Measurements from ENCODE around the gene MYO1E. TPM values are rescaled to one million over a fixed set of nuclear protein-coding genes. Genes with fewer than 3 reads are reported as not detected.
"Not testable (repeated sequence)": the region's sequence is repeated elsewhere in the genome, so short reads cannot be mapped to it uniquely, and the experiment has no call there.

Gene MYO1E
- total RNA-seq, 2 experiments from 2014 or later: 51.0 to 61.0 TPM

DNA sequence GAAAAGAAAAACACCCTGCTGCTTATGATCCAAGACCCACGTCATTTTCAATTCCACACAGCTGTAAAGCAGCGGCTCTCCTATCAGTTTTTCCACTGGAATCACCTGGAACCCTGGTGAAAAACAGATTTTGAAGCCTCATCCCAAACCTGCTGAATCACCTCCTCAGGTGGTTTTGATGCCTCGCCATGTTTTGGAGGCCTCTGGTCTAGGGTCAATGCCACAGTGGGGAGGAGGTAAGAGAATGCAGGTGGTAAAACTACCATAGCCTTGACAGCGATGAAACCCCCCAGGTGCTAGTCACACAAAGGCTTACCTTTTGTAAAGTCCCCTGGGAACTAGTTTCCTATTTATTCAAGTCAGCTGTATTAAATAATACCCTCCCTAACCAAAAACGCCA is 24.8 kb downstream of the MYO1E start:
- Mint-ChIP-seq H3K36me3 (no peaks in the 10 kb centered on the region), H3K27me3 (peaks cover 4% of the 10 kb centered on the region), H3K9me3 (peaks cover 3% of the 10 kb centered on the region), H3K27ac (no peak overlapping the region), H3K4me1 (peaks cover 29% of the 10 kb centered on the region), H3K4me3 (no peak overlapping the region)
- no peak for DNase-seq

DNA sequence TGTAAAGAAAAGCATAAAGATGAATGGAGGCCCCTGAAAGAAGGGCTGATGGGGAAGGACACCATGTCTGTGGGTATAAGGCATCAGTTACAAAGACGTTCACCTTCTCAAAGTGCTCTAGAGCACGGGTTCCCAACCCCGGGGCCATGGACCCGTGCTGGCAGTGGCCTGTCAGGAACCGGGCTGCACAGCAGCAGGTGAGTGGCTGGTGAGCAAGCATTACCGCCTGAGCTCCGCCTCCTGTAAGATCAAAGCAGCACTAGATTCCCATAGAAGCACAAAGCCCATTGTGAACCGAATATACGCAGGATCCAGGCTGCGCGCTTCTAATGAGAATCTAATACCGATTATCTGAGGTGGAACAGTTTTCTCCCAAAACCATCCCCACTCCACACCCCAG is 25.7 kb downstream of the MYO1E start:
- Mint-ChIP-seq H3K27ac (no peak overlapping the region), H3K4me1 (peaks cover 25% of the 10 kb centered on the region), H3K9me3 (peaks cover 5% of the 10 kb centered on the region), H3K27me3 (peaks cover 6% of the 10 kb centered on the region), H3K36me3 (peaks cover 1% of the 10 kb centered on the region), H3K4me3 (no peak overlapping the region)
- no peak for DNase-seq

DNA sequence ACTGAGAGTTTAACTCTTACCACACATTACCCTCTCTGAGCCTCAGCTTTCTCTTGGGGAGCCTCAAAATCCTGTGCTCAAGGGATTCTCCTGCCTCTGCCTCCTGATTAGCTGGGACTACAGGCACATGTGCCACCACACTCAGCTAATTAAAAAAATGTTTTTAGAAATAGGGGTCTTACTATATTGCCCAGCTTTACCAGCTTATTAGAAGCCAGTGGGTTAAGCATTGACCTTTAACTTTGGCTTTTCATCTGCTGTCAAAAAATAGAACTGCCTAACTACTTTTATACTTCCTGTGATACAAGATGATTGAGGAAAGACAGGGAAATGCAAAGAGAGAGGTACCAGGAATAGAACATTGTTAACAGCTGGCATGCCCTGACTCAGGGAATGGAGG is 27.3 kb downstream of the MYO1E start:
- Mint-ChIP-seq H3K4me3 (no peak overlapping the region), H3K27ac (no peak overlapping the region), H3K4me1 (peaks cover 11% of the 10 kb centered on the region), H3K27me3 (peaks cover 4% of the 10 kb centered on the region), H3K36me3 (peaks cover 1% of the 10 kb centered on the region), H3K9me3 (peaks cover 4% of the 10 kb centered on the region)
- DNase-seq: no peak

DNA sequence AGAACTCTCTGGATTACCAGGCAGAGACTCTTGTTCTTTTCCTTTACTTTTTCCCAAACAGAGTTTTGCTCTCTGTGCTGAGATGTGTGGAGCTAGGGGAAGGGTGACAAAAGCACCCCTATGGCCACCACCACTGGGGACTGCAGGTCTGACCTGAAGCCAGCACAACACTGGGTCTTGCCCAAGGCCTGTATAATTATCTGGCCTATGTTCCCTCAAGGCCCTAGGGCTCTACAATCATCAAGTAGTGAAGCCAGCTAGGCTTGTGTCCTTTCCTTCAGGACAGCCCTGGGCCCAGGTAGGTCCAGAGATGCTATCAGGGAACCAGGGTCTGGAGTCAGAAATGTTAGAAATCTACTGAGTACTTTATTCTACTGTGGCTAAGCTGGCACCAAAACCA is 28.4 kb downstream of the MYO1E start:
- H3K4me3 Mint-ChIP-seq: no peak overlapping the region
- DNase-seq: no peak
- peaks cover 2% of the 10 kb centered on the region for H3K4me1 Mint-ChIP-seq
- no peak overlapping the region for H3K27ac Mint-ChIP-seq
- peaks cover 1% of the 10 kb centered on the region for H3K36me3 Mint-ChIP-seq
- peaks cover 4% of the 10 kb centered on the region for H3K27me3 Mint-ChIP-seq
- peaks cover 3% of the 10 kb centered on the region for H3K9me3 Mint-ChIP-seq

DNA sequence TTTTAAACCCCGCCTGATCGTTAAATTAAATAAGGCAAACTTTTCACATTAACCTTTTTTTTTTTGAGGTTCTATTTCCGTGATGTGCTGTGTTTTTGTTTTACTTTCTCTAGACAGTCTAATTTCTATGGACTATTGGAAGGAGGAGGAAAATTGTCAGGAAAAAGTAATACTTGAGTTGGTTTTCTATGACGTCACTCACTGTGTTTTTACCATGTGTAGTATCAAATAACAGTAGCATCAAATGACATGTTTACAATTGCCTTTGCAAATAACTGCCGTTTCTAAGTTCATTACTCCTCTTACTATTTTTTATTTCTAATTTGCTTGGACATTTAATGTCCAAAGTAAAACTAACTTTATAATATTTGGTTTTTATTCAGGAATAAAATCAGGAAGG is 32.3 kb downstream of the MYO1E start:
- H3K4me3 Mint-ChIP-seq: no peak overlapping the region
- DNase-seq: no peak
- H3K9me3 Mint-ChIP-seq: peaks cover 3% of the 10 kb centered on the region
- H3K36me3 Mint-ChIP-seq: peaks cover 1% of the 10 kb centered on the region
- H3K4me1 Mint-ChIP-seq: no peaks in the 10 kb centered on the region
- H3K27ac Mint-ChIP-seq: no peak overlapping the region
- H3K27me3 Mint-ChIP-seq: peaks cover 4% of the 10 kb centered on the region

DNA sequence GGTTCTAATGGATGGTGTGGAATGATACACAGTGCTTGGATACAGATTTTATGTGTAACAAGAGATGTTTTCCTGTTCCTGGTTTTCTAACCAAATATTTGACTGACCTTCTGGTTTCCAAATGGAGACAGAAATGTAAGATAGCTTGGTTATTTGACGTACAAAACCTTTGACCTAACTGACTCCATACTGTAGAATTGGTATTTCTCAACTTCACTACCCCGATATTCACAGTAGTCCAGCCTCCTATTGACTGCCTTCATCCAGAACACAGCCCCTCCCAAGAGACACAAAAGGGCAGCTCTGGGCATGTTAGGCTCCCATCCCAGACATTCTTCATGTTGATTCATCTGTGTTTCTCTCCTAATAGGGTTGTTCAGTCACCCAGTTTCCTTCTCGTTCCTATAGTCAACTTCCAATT is 33.4 kb downstream of the MYO1E start:
- H3K9me3 Mint-ChIP-seq: peaks cover 3% of the 10 kb centered on the region
- peaks cover 4% of the 10 kb centered on the region for H3K27me3 Mint-ChIP-seq
- no peak overlapping the region for H3K4me3 Mint-ChIP-seq
- H3K27ac Mint-ChIP-seq: no peak overlapping the region
- H3K4me1 Mint-ChIP-seq: no peaks in the 10 kb centered on the region
- DNase-seq: no peak
- H3K36me3 Mint-ChIP-seq: peaks cover 1% of the 10 kb centered on the region

DNA sequence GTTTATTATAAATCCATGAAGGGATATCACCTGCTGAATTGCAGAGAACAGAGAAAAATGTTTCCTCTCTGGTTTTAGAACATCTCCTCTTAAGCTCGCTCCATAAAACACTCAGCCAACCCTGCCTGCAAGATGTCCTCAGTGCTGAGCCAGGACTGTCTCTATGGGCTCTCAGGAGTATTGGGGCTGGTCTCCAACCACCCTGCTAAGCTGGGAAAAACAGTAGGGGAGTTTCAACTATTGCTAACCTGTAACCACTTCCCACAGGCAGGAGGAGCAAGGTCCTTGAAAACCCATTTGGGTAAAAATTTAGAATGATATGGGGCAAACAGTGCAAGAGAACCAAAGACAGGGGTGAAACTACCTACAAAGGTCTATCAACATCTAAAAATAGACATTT is 34.3 kb downstream of the MYO1E start:
- no peak overlapping the region for H3K27ac Mint-ChIP-seq
- peaks cover 4% of the 10 kb centered on the region for H3K27me3 Mint-ChIP-seq
- H3K36me3 Mint-ChIP-seq: peaks cover 1% of the 10 kb centered on the region
- H3K4me1 Mint-ChIP-seq: no peaks in the 10 kb centered on the region
- DNase-seq: no peak
- peaks cover 3% of the 10 kb centered on the region for H3K9me3 Mint-ChIP-seq
- H3K4me3 Mint-ChIP-seq: no peak overlapping the region

DNA sequence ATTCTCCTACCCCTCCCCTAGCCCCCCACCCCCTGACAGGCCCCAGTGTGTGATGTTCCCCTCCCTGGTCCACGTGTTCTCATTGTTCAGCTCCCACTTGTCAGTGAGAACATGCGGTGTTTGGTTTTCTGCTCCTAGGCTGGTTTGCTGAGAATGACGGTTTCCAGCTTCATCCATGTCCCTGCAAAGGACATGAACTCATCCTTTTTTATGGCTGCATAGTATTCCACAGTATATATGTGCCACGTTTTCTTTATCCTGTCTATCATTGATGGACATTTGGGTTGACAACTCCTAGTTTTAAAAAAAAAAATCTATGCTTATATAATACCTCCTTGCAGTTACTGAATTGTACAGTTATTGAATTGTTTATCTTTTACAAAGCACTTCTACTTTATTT is 35.9 kb downstream of the MYO1E start:
- DNase-seq, H3K36me3 Mint-ChIP-seq, H3K4me1 Mint-ChIP-seq, H3K27me3 Mint-ChIP-seq, H3K9me3 Mint-ChIP-seq, H3K4me3 Mint-ChIP-seq, H3K27ac Mint-ChIP-seq: not testable (repeated sequence)

DNA sequence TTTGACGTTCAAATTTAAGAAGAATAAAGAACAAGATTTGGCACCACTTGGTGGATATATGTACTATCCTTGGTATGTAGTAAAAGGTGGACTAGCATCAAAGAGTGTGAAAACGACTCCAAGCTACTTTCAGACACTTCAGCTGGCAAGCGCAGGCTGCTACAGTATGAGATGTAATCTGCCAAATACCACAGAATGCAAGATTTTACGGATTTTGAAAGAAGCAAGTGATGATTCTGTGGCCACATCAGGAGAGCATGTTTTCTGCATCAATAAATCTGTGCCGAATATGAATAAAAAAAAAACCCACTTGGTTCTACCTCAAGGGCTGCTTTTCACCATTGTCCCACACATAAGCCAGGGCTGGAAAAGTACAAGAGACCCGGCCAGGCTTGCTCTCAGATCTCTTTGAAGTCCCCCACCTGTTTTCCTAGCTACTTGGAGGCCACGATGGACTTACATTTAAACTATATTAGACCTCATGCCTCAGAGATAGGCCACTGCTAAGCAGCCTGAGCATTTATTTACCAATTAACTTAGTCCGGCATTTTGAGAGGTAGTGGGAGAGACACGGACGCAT is 37.4 kb downstream of the MYO1E start:
- H3K36me3 Mint-ChIP-seq: no peaks in the 10 kb centered on the region
- H3K27me3 Mint-ChIP-seq: no peaks in the 10 kb centered on the region
- no peak overlapping the region for H3K4me3 Mint-ChIP-seq
- no peaks in the 10 kb centered on the region for H3K9me3 Mint-ChIP-seq
- no peak for DNase-seq
- H3K27ac Mint-ChIP-seq: no peak overlapping the region
- H3K4me1 Mint-ChIP-seq: no peaks in the 10 kb centered on the region

DNA sequence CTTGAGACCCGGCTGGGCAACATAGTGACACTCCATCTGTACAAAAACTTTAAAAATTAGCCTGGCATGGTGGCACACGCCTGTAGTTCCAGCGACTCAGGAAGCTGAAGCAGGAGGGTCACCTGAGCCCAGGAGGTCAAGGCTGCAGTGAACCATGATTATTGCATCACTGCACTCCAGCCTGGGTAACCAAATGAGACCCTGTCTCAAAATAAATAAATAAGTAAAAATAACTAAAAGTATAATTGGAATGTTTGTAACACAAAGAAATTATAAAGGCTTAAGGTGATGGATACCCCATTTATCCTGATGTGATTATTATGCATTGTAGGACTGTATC is 38.6 kb downstream of the MYO1E start:
- H3K9me3 Mint-ChIP-seq: no peaks in the 10 kb centered on the region
- no peaks in the 10 kb centered on the region for H3K4me1 Mint-ChIP-seq
- H3K4me3 Mint-ChIP-seq: no peak overlapping the region
- H3K36me3 Mint-ChIP-seq: no peaks in the 10 kb centered on the region
- no peaks in the 10 kb centered on the region for H3K27me3 Mint-ChIP-seq
- no peak for DNase-seq
- H3K27ac Mint-ChIP-seq: no peak overlapping the region

DNA sequence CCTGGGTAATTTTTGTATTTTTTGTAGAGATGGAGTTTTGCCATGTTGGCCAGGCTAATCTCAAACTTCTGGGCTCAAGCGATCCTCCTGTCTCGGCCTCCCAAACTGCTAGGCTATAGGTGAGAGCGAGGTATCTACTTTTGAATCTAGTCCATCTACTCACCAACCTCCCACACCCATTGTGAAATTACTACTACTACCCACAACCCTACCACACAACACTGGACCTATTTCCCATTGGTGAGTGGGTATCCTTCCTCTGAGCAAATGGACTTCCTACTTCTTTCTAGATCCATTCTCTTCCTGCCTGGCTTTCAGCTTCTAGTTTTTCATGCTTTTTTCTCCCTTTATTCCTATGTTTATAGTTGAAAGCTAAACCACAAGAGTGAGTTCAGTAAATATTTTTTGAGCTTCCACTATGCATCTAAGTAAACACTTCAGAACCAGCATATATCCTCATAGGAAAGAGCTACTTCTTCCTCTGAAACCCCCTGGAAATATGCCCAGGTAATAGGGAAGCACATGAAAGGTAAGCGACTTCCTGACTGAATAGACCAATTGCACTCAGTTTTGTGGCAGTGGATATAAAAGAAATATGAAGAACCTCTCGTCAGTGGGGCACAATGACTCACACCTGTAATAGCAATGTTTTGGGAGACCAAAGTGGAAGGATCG is 39.1 kb downstream of the MYO1E start:
- Mint-ChIP-seq H3K9me3 (no peaks in the 10 kb centered on the region), H3K4me3 (no peak overlapping the region), H3K27me3 (no peaks in the 10 kb centered on the region), H3K36me3 (no peaks in the 10 kb centered on the region), H3K4me1 (peaks cover 3% of the 10 kb centered on the region), H3K27ac (no peak overlapping the region)
- no peak for DNase-seq

DNA sequence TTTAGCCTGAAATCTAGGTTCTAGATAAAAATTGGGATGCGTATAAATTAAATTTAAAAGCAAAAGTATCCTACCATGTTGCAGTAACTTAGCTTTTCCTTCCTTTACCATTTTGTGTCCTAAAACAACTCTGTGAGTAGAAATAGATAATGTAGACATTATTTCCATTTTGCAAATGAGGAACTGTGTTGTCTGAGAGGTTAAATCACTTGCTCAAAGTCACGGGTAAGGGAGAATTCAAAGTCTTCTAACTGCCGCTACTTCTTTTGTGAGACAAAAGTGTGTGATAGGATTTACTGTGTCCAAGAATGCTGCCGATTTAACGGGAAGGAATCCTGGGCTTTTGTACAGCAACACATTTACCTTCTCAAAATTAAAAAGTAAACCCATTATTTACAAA is 40.7 kb downstream of the MYO1E start:
- H3K4me3 Mint-ChIP-seq: no peak overlapping the region
- DNase-seq: no peak
- peaks cover 9% of the 10 kb centered on the region for H3K4me1 Mint-ChIP-seq
- no peak overlapping the region for H3K27ac Mint-ChIP-seq
- H3K36me3 Mint-ChIP-seq: no peaks in the 10 kb centered on the region
- H3K9me3 Mint-ChIP-seq: no peaks in the 10 kb centered on the region
- H3K27me3 Mint-ChIP-seq: no peaks in the 10 kb centered on the region

DNA sequence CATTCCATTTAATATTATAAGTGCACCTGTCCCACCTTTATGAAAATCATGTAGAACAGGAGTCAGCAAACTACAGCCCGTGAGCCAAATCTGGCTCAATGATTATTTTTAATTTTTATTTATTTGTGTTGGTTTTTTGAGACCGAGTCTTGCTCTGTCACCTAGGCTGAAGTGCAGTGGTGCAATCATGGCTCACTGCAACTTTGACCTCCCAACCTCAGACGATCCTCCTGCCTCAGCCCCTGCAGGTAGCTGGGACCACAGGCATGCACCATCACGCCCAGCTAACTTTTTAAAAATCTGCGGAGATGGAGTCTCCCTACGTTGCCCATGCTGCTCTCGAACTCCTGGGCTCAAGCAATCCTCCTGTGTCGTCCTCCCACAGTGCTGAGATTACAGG is 42.0 kb downstream of the MYO1E start:
- no peak for DNase-seq
- Mint-ChIP-seq H3K27ac (no peak overlapping the region), H3K36me3 (no peaks in the 10 kb centered on the region), H3K4me1 (peaks cover 9% of the 10 kb centered on the region), H3K27me3 (no peaks in the 10 kb centered on the region), H3K4me3 (no peak overlapping the region), H3K9me3 (no peaks in the 10 kb centered on the region)

DNA sequence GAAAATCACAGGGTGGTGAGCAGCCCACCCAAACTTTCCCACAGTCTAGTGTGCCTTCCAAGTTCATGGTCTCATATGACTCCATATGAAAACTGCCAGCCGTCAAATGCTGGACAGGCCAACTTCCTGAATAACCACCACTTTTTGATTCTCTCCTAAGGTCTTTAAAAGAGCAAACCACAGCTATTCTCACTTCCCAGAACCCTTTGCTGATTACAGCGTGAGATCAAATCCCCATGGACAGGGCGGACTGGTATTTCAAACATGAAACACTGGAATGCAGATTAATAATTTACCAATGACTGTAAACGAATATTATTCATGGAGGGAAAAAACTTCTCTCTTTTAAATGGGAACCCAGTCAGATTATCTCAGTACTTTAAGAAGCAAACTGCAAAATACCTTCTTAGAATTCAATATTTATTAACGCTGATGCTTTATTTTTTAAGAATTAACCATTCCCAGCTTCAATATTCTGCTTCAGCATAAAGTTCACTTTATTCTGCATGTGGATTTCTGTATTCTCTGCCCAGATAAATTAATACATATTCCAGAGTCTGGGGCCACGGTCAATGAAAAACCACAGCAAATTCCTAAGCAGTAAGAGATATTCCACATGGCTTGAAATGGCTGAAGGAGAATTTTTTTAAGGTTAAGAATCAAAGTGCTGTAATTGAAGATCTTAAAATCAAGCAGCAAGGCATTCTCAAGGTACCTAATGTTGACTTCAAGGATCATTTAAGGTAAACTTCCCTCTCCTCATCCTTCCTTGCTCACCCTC is 42.9 kb downstream of the MYO1E start:
- Mint-ChIP-seq H3K36me3 (no peaks in the 10 kb centered on the region), H3K9me3 (no peaks in the 10 kb centered on the region), H3K27me3 (no peaks in the 10 kb centered on the region), H3K4me3 (no peak overlapping the region), H3K27ac (no peak overlapping the region), H3K4me1 (peaks cover 9% of the 10 kb centered on the region)
- no peak for DNase-seq

DNA sequence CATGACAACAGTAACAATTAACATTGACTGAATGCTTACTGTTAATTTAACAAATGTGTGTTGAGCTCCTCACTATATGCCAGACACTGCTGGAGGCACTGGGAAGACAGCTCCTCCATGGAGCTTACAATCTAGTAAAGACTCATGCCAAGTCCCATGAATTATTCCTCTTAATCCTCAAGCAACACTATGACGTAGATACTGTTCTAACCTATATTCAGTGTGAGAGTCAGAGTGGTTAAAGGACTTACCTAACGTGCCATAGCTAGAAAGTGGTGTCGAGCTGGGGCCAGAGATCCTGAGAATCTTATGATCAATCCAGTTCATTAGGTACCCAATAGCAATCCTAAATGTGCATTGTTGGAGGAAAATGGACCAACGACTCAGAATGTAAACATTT is 43.6 kb downstream of the MYO1E start:
- Mint-ChIP-seq H3K27ac (no peak overlapping the region), H3K4me3 (no peak overlapping the region), H3K27me3 (no peaks in the 10 kb centered on the region), H3K4me1 (peaks cover 9% of the 10 kb centered on the region), H3K9me3 (no peaks in the 10 kb centered on the region), H3K36me3 (no peaks in the 10 kb centered on the region)
- DNase-seq: no peak

DNA sequence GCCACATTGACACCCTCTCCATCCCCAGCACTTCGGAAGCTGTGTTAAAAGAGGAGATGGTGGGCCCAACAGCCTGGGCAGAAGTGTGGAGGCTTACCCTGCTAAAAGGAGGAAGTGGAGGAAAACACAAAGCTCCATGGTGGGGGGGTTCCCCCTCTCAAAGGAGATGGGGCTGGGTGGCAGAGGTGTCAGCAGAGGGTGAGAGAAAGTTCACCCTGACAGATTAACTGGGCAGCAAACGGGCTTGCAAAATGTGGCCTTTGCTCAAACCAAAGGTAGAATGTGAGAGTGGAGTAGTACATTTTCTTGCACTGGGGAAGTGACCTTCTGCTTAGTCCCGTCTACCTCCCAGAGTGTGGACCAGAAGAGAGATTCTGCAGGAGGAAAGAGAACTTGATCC is 44.7 kb downstream of the MYO1E start:
- no peaks in the 10 kb centered on the region for H3K27me3 Mint-ChIP-seq
- peaks cover 9% of the 10 kb centered on the region for H3K4me1 Mint-ChIP-seq
- H3K4me3 Mint-ChIP-seq: no peak overlapping the region
- no peaks in the 10 kb centered on the region for H3K36me3 Mint-ChIP-seq
- no peaks in the 10 kb centered on the region for H3K9me3 Mint-ChIP-seq
- no peak for DNase-seq
- no peak overlapping the region for H3K27ac Mint-ChIP-seq
